ENCODE data around the gene KCNQ4.

KCNQ4 gene

GRCh38 chr1:40825435-40825788 lies 41.8 kb downstream of the KCNQ4 start:
- DNase-seq (ENCODE audit: low read depth): no peak
- TF ChIP-seq CTCF (IDR thresholded peaks at IDR 0.05; ENCODE audit: control insufficient read depth, extremely low read depth, insufficient read depth): no peak

GRCh38 chr1:40825996-40826395 lies 42.4 kb downstream of the KCNQ4 start:
- no peak for DNase-seq (ENCODE audit: low read depth)
- TF ChIP-seq CTCF (IDR thresholded peaks at IDR 0.05; ENCODE audit: control insufficient read depth, extremely low read depth, insufficient read depth): no peak
- H3K4me3 ChIP-seq (ENCODE audit: low read depth, low read length): no peak overlapping the region

More at GRCh38 chr1:40825435-40825788, 41.8 kb downstream of the KCNQ4 start:
- H3K4me3 ChIP-seq (ENCODE audit: low read depth, low read length): no peak overlapping the region

- TF ChIP-seq CTCF (IDR thresholded peaks at IDR 0.05; ENCODE audit: control insufficient read depth, extremely low read depth, insufficient read depth): no peak
- no peak for DNase-seq (ENCODE audit: low read depth)
- H3K4me3 ChIP-seq (ENCODE audit: low read depth, low read length): no peak overlapping the region
Observed at GRCh38 chr1:40829631-40830245, 46.2 kb downstream of the KCNQ4 start.

GRCh38 chr1:40830419-40830943 lies 46.9 kb downstream of the KCNQ4 start:
- no peak overlapping the region for H3K4me3 ChIP-seq (ENCODE audit: low read depth, low read length)
- TF ChIP-seq CTCF (IDR thresholded peaks at IDR 0.05; ENCODE audit: control insufficient read depth, extremely low read depth, insufficient read depth): no peak
- DNase-seq (ENCODE audit: low read depth): no peak

- no peak for TF ChIP-seq CTCF (IDR thresholded peaks at IDR 0.05; ENCODE audit: control insufficient read depth, extremely low read depth, insufficient read depth)
- DNase-seq (ENCODE audit: low read depth): no peak
- H3K4me3 ChIP-seq (ENCODE audit: low read depth, low read length): no peak overlapping the region
Observed at GRCh38 chr1:40831001-40831732, 47.6 kb downstream of the KCNQ4 start.

- DNase-seq (ENCODE audit: low read depth): no peak
- TF ChIP-seq CTCF (IDR thresholded peaks at IDR 0.05; ENCODE audit: control insufficient read depth, extremely low read depth, insufficient read depth): no peak
- no peak overlapping the region for H3K4me3 ChIP-seq (ENCODE audit: low read depth, low read length)
Observed at GRCh38 chr1:40833979-40834378, 50.4 kb downstream of the KCNQ4 start.

All from LNCaP clone FGC (cell line).